ENCODE data around the gene FIP1L1. TPM values are rescaled to one million over a fixed set of nuclear protein-coding genes. Genes with fewer than 3 reads are reported as not detected.
"Not testable (repeated sequence)": the region's sequence is repeated elsewhere in the genome, so short reads cannot be mapped to it uniquely, and the experiment has no call there.

FIP1L1 gene
- polyA plus RNA-seq, 1 donor from 2014 or later, result 89.0 TPM

- Histone ChIP-seq H3K9me2 (ENCODE audit: insufficient read depth, low read length) (no peaks in the 10 kb centered on the region), H3K27ac (ENCODE audit: low read length) (no peak overlapping the region), H3K9ac (ENCODE audit: low read length) (no peak overlapping the region), H3K36me3 (ENCODE audit: insufficient read depth, low read length) (peaks cover 4% of the 10 kb centered on the region), H3K79me2 (replicated peaks; ENCODE audit: insufficient read depth, low read length) (peaks cover 43% of the 10 kb centered on the region), H3F3A (ENCODE audit: insufficient read depth, low read length, poor library complexity, severe bottlenecking) (no peaks in the 10 kb centered on the region), H3K27me3 (ENCODE audit: insufficient read depth, low read depth, low read length) (no peaks in the 10 kb centered on the region), H4K20me1 (ENCODE audit: insufficient read depth) (no peaks in the 10 kb centered on the region), H3K9me3 (ENCODE audit: low read length) (no peaks in the 10 kb centered on the region), H3K4me2 (ENCODE audit: low read length) (no peak overlapping the region), H2AFZ (ENCODE audit: low read depth, low read length) (no peak overlapping the region), H3K4me3 (ENCODE audit: low read length) (peak overlapping the region; percentile 91)
- TF ChIP-seq CTCF (IDR thresholded peaks at IDR 0.05; ENCODE audit: poor library complexity, severe bottlenecking), result no peak
- no peak for TF ChIP-seq MXI1 (conservative IDR thresholded peaks at IDR 0.05; ENCODE audit: poor library complexity, severe bottlenecking)
- no peak for TF ChIP-seq EP300 (conservative IDR thresholded peaks at IDR 0.05; ENCODE audit: poor library complexity, severe bottlenecking)
- no peak for TF ChIP-seq SMC3 (conservative IDR thresholded peaks at IDR 0.05; ENCODE audit: poor library complexity)
- TF ChIP-seq POLR2AphosphoS5 (IDR thresholded peaks at IDR 0.05), result no peak
- no peak for TF ChIP-seq REST (IDR thresholded peaks at IDR 0.05; ENCODE audit: borderline replicate concordance)
- TF ChIP-seq TAF1 (IDR thresholded peaks at IDR 0.05; ENCODE audit: low read depth), result no peak
- TF ChIP-seq EZH2 (IDR thresholded peaks at IDR 0.05; ENCODE audit: borderline replicate concordance, insufficient read depth, low read length, poor library complexity, severe bottlenecking), result no peak
- no peak for TF ChIP-seq RAD21 (conservative IDR thresholded peaks at IDR 0.05)
These were observed 2.8 kb downstream of the FIP1L1 start for GRCh38 chr4:53380221-53380620.

GRCh38 chr4:53409479-53409878 is 32.0 kb downstream of the FIP1L1 start:
- H2AFZ ChIP-seq (ENCODE audit: low read depth, low read length); H3K9me2 ChIP-seq (ENCODE audit: insufficient read depth, low read length); H3K4me3 ChIP-seq (ENCODE audit: low read length); H3K9ac ChIP-seq (ENCODE audit: low read length); H3K9me3 ChIP-seq (ENCODE audit: low read length); H3K27me3 ChIP-seq (ENCODE audit: insufficient read depth, low read depth, low read length); H3K4me2 ChIP-seq (ENCODE audit: low read length); H4K20me1 ChIP-seq (ENCODE audit: insufficient read depth); H3K36me3 ChIP-seq (ENCODE audit: insufficient read depth, low read length); H3K27ac ChIP-seq (ENCODE audit: low read length); H3F3A ChIP-seq (ENCODE audit: insufficient read depth, low read length, poor library complexity, severe bottlenecking): not testable (repeated sequence)
- H3K79me2 ChIP-seq (replicated peaks; ENCODE audit: insufficient read depth, low read length), result peaks cover 18% of the 10 kb centered on the region

- no peak for TF ChIP-seq TAF1 (IDR thresholded peaks at IDR 0.05; ENCODE audit: low read depth)
- TF ChIP-seq POLR2AphosphoS5 (IDR thresholded peaks at IDR 0.05), result no peak
- TF ChIP-seq EZH2 (IDR thresholded peaks at IDR 0.05; ENCODE audit: borderline replicate concordance, insufficient read depth, low read length, poor library complexity, severe bottlenecking), result no peak
- TF ChIP-seq EP300 (conservative IDR thresholded peaks at IDR 0.05; ENCODE audit: poor library complexity, severe bottlenecking), result no peak
- TF ChIP-seq REST (IDR thresholded peaks at IDR 0.05; ENCODE audit: borderline replicate concordance), result no peak
- no peak for TF ChIP-seq CTCF (IDR thresholded peaks at IDR 0.05; ENCODE audit: poor library complexity, severe bottlenecking)
- no peak for TF ChIP-seq RAD21 (conservative IDR thresholded peaks at IDR 0.05)
- TF ChIP-seq SMC3 (conservative IDR thresholded peaks at IDR 0.05; ENCODE audit: poor library complexity), result no peak
- no peak for TF ChIP-seq MXI1 (conservative IDR thresholded peaks at IDR 0.05; ENCODE audit: poor library complexity, severe bottlenecking)
- H3K4me2 ChIP-seq (ENCODE audit: low read length), result no peak overlapping the region
- no peaks in the 10 kb centered on the region for H3K79me2 ChIP-seq (replicated peaks; ENCODE audit: insufficient read depth, low read length)
- H3K9me3 ChIP-seq (ENCODE audit: low read length), result no peaks in the 10 kb centered on the region
- H3F3A ChIP-seq (ENCODE audit: insufficient read depth, low read length, poor library complexity, severe bottlenecking), result no peaks in the 10 kb centered on the region
- no peaks in the 10 kb centered on the region for H3K9me2 ChIP-seq (ENCODE audit: insufficient read depth, low read length)
- H3K36me3 ChIP-seq (ENCODE audit: insufficient read depth, low read length), result no peaks in the 10 kb centered on the region
- H2AFZ ChIP-seq (ENCODE audit: low read depth, low read length), result no peak overlapping the region
- no peak overlapping the region for H3K9ac ChIP-seq (ENCODE audit: low read length)
- H3K4me3 ChIP-seq (ENCODE audit: low read length), result no peak overlapping the region
- no peaks in the 10 kb centered on the region for H3K27me3 ChIP-seq (ENCODE audit: insufficient read depth, low read depth, low read length)
- no peaks in the 10 kb centered on the region for H4K20me1 ChIP-seq (ENCODE audit: insufficient read depth)
- H3K27ac ChIP-seq (ENCODE audit: low read length), result no peak overlapping the region
These were observed 41.8 kb downstream of the FIP1L1 start for GRCh38 chr4:53419208-53419607.
